Panc1 (cell line): ENCODE data around the gene CRMP1.

Experiments
- POLR2AphosphoS5 ChIP-seq: IDR thresholded peaks from 2 replicates; pipeline ENCODE4 v1.6.1; 2012; ENCODE audit warnings: mild to moderate bottlenecking, low read depth, low read length, moderate library complexity
- TCF7L2 ChIP-seq: IDR thresholded peaks from 2 replicates; pipeline ENCODE4 v1.6.1; 2011; ENCODE audit warnings: mild to moderate bottlenecking, low read depth, low read length, inconsistent platforms
- TF ChIP-seq, protein P1 (sequence below): fragments of 450-650 bp; IDR thresholded peaks from 2 replicates; pipeline ENCODE4 v1.5.1; 2017; ENCODE audit warnings: mild to moderate bottlenecking
- TF ChIP-seq, protein P2 (sequence below), 2 experiments: IDR thresholded peaks; 2 replicates each; pipeline ENCODE4 v1.6.1; 2011 to 2012; ENCODE audit warnings: low read depth in 2 of 2, control low read depth in 1 of 2, low read length in 1 of 2, mild to moderate bottlenecking in 1 of 2, moderate library complexity in 1 of 2; ENCODE audit not compliant: insufficient read depth in 1 of 2

DNA sequence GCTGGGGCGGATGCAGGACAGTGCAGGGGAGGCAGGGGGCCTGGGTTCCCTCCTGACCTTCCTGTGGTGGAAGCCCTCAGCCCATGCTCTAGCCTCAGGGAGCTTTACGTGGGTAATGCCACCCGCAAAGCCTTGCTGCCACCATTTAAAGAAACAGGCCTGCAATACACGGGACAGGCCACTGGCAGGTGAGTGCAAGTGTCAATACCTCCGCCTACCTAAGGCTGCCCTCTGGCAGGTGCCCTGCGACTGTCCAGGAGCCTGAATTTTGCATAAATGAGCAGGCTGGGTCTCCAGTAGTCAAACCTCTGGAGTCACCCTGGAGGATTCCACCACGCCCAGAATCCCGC is 5.9 kb downstream of the CRMP1 start:
- TF ChIP-seq, protein P1, sequence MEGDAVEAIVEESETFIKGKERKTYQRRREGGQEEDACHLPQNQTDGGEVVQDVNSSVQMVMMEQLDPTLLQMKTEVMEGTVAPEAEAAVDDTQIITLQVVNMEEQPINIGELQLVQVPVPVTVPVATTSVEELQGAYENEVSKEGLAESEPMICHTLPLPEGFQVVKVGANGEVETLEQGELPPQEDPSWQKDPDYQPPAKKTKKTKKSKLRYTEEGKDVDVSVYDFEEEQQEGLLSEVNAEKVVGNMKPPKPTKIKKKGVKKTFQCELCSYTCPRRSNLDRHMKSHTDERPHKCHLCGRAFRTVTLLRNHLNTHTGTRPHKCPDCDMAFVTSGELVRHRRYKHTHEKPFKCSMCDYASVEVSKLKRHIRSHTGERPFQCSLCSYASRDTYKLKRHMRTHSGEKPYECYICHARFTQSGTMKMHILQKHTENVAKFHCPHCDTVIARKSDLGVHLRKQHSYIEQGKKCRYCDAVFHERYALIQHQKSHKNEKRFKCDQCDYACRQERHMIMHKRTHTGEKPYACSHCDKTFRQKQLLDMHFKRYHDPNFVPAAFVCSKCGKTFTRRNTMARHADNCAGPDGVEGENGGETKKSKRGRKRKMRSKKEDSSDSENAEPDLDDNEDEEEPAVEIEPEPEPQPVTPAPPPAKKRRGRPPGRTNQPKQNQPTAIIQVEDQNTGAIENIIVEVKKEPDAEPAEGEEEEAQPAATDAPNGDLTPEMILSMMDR = no peak
- TF ChIP-seq POLR2AphosphoS5 (no peak), TCF7L2 (no peak)
- TF ChIP-seq, protein P2, sequence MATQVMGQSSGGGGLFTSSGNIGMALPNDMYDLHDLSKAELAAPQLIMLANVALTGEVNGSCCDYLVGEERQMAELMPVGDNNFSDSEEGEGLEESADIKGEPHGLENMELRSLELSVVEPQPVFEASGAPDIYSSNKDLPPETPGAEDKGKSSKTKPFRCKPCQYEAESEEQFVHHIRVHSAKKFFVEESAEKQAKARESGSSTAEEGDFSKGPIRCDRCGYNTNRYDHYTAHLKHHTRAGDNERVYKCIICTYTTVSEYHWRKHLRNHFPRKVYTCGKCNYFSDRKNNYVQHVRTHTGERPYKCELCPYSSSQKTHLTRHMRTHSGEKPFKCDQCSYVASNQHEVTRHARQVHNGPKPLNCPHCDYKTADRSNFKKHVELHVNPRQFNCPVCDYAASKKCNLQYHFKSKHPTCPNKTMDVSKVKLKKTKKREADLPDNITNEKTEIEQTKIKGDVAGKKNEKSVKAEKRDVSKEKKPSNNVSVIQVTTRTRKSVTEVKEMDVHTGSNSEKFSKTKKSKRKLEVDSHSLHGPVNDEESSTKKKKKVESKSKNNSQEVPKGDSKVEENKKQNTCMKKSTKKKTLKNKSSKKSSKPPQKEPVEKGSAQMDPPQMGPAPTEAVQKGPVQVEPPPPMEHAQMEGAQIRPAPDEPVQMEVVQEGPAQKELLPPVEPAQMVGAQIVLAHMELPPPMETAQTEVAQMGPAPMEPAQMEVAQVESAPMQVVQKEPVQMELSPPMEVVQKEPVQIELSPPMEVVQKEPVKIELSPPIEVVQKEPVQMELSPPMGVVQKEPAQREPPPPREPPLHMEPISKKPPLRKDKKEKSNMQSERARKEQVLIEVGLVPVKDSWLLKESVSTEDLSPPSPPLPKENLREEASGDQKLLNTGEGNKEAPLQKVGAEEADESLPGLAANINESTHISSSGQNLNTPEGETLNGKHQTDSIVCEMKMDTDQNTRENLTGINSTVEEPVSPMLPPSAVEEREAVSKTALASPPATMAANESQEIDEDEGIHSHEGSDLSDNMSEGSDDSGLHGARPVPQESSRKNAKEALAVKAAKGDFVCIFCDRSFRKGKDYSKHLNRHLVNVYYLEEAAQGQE (IDR thresholded peaks at IDR 0.05; ENCODE audit: insufficient read depth in 1 of 2, low read depth in 2 of 2, low read length in 1 of 2) = no peak
